IMR-90 (cell line): Measurements from ENCODE around the gene BMPER. TPM values are rescaled to one million over a fixed set of nuclear protein-coding genes. Genes with fewer than 3 reads are reported as not detected.

Experiments
- ATAC-seq: fragments of 200-7000 bp; cut with Tn5 transposase; 2 replicates; pipeline ENCODE4 v1.9.1; 2020; ENCODE audit warnings: low read depth, mild to moderate bottlenecking, moderate library complexity
- BruUV-seq: library from RNA; stranded (reverse); fragments of 400-500 nt; replicated peaks from 2 replicates; lab custom pipeline; 2021; lab: Mats Ljungman, UMichigan
- CTCF ChIA-PET: fragments of 300-600 bp; formaldehyde crosslinking; extraction: SDS; loops from one replicate; lab custom pipeline; 2021; ENCODE audit warnings: antibody characterized with exemption; lab: Yijun Ruan, JAX
- POLR2A ChIA-PET: fragments of 300-600 bp; sonication (Branson Sonifier 250); formaldehyde crosslinking; loops from one replicate; lab custom pipeline; 2022; ENCODE audit warnings: antibody characterized with exemption; ENCODE audit not compliant: unreplicated experiment; lab: Charles Lee
- DNase-seq: peaks from one replicate; pipeline ENCODE4 v3.0.0; 2013
- H2AFZ ChIP-seq: replicated peaks from 2 replicates; pipeline ENCODE3; 2013; ENCODE audit warnings: low read length, mild to moderate bottlenecking; ENCODE audit not compliant: poor library complexity
- H2AK5ac ChIP-seq: 2 replicates; pipeline ENCODE4 v1.6.1; 2013; ENCODE audit warnings: low read depth, low read length, inconsistent platforms
- H2AK9ac ChIP-seq: replicated peaks from 2 replicates; pipeline ENCODE3; 2013; ENCODE audit warnings: mild to moderate bottlenecking, low read depth, low read length, moderate library complexity; ENCODE audit not compliant: poor library complexity
- H2BK120ac ChIP-seq: 2 replicates; pipeline ENCODE4 v1.6.1; 2013; ENCODE audit warnings: low read depth, low read length, inconsistent platforms
- H2BK15ac ChIP-seq: 3 replicates; pipeline ENCODE4 v1.6.1; 2013; ENCODE audit warnings: low read depth, low read length, inconsistent platforms
- H2BK20ac ChIP-seq: 2 replicates; pipeline ENCODE4 v1.6.1; 2013; ENCODE audit warnings: low read depth, mild to moderate bottlenecking, inconsistent platforms, low read length, moderate library complexity
- H2BK5ac ChIP-seq: 2 replicates; pipeline ENCODE4 v1.6.1; 2013; ENCODE audit warnings: mild to moderate bottlenecking, low read depth, low read length, inconsistent platforms; ENCODE audit not compliant: poor library complexity, severe bottlenecking
- H3K14ac ChIP-seq: replicated peaks from 2 replicates; pipeline ENCODE4 v1.6.1; 2013; ENCODE audit warnings: low read depth, low read length, inconsistent platforms
- H3K18ac ChIP-seq: 2 replicates; pipeline ENCODE4 v1.6.1; 2013; ENCODE audit warnings: low read depth, low read length, control low read depth
- H3K23ac ChIP-seq: 2 replicates; pipeline ENCODE4 v1.6.1; 2013; ENCODE audit warnings: low read depth, low read length, inconsistent platforms
- H3K27ac ChIP-seq: 2 replicates; pipeline ENCODE4 v1.5.1; 2013; ENCODE audit warnings: mild to moderate bottlenecking, control low read depth, low read length; ENCODE audit not compliant: insufficient read depth
- H3K27me3 ChIP-seq: 2 replicates; pipeline ENCODE4 v1.6.1; 2013; ENCODE audit warnings: low read length; ENCODE audit not compliant: control insufficient read depth, insufficient read depth
- H3K36me3 ChIP-seq: 2 replicates; pipeline ENCODE4 v1.6.1; 2013; ENCODE audit warnings: low read length, mixed read lengths; ENCODE audit not compliant: control insufficient read depth, insufficient read depth
- H3K4ac ChIP-seq: 2 replicates; pipeline ENCODE4 v1.6.1; 2013; ENCODE audit warnings: low read depth, low read length, inconsistent platforms
- H3K4me1 ChIP-seq: 2 replicates; pipeline ENCODE4 v1.6.1; 2013; ENCODE audit warnings: low read length, mixed read lengths; ENCODE audit not compliant: control insufficient read depth, insufficient read depth
- H3K4me2 ChIP-seq: 2 replicates; pipeline ENCODE4 v1.6.1; 2013; ENCODE audit warnings: low read depth, mild to moderate bottlenecking, control low read depth, low read length, moderate library complexity
- H3K4me3 ChIP-seq: 2 replicates; pipeline ENCODE4 v1.5.1; 2013; ENCODE audit warnings: low read depth, mild to moderate bottlenecking, control low read depth, low read length, moderate library complexity; ENCODE audit not compliant: insufficient read depth
- H3K56ac ChIP-seq: 2 replicates; pipeline ENCODE4 v1.6.1; 2013; ENCODE audit warnings: low read length, inconsistent platforms; ENCODE audit not compliant: insufficient read depth; ENCODE audit errors: extremely low read depth
- H3K79me1 ChIP-seq, 2 experiments: 2 replicates each; pipeline ENCODE4 v1.6.1; 2013; ENCODE audit warnings: low read length in 2 of 2, inconsistent platforms in 1 of 2, low read depth in 1 of 2
- H3K9ac ChIP-seq: 2 replicates; pipeline ENCODE4 v1.6.1; 2013; ENCODE audit warnings: low read depth, low read length, control low read depth
- H3K9me1 ChIP-seq: 2 replicates; pipeline ENCODE4 v1.6.1; 2013; ENCODE audit warnings: low read length, inconsistent platforms; ENCODE audit not compliant: insufficient read depth
- H3K9me3 ChIP-seq: 2 replicates; pipeline ENCODE4 v1.6.1; 2013; ENCODE audit warnings: low read length; ENCODE audit not compliant: control insufficient read depth, insufficient read depth
- H4K20me1 ChIP-seq: 2 replicates; pipeline ENCODE4 v1.6.1; 2013; ENCODE audit warnings: low read length, inconsistent platforms; ENCODE audit not compliant: insufficient read depth
- H4K5ac ChIP-seq: 2 replicates; pipeline ENCODE4 v1.6.1; 2013; ENCODE audit warnings: mild to moderate bottlenecking, low read depth, low read length, control low read depth
- H4K8ac ChIP-seq, 2 experiments: 2 replicates each; pipeline ENCODE4 v1.6.1; 2013; ENCODE audit warnings: low read depth in 2 of 2, low read length in 2 of 2, control low read depth in 1 of 2, inconsistent platforms in 1 of 2
- H4K91ac ChIP-seq: 2 replicates; pipeline ENCODE4 v1.6.1; 2013; ENCODE audit warnings: low read depth, low read length, inconsistent platforms; ENCODE audit not compliant: insufficient read depth
- BHLHE40 ChIP-seq: fragments of 150-350 bp; IDR thresholded peaks from 2 replicates; pipeline ENCODE4 v1.6.1; 2016; ENCODE audit warnings: mild to moderate bottlenecking, low read depth, low read length
- CEBPB ChIP-seq: IDR thresholded peaks from 2 replicates; pipeline ENCODE4 v1.6.1; 2012; ENCODE audit warnings: low read depth, low read length, improper control_type of control experiment
- CHD1 ChIP-seq: IDR thresholded peaks from 2 replicates; pipeline ENCODE4 v1.6.1; 2012; ENCODE audit warnings: low read depth, low read length, improper control_type of control experiment
- FOS ChIP-seq: fragments of 150-350 bp; IDR thresholded peaks from 2 replicates; pipeline ENCODE4 v1.6.1; 2016; ENCODE audit warnings: low read depth, low read length
- MAFK ChIP-seq: IDR thresholded peaks from 2 replicates; pipeline ENCODE4 v1.6.1; 2012; ENCODE audit warnings: low read depth, low read length, improper control_type of control experiment
- MAZ ChIP-seq: IDR thresholded peaks from 2 replicates; pipeline ENCODE4 v1.6.1; 2012; ENCODE audit warnings: low read depth, mild to moderate bottlenecking, low read length, improper control_type of control experiment, moderate library complexity, borderline replicate concordance
- MXI1 ChIP-seq: IDR thresholded peaks from 2 replicates; pipeline ENCODE4 v1.6.1; 2012; ENCODE audit warnings: low read depth, mild to moderate bottlenecking, low read length, moderate library complexity, borderline replicate concordance
- NFE2L2 ChIP-seq: fragments of 150-350 bp; IDR thresholded peaks from 2 replicates; pipeline ENCODE4 v1.6.1; 2016; ENCODE audit warnings: low read depth, mild to moderate bottlenecking, low read length
- POLR2A ChIP-seq: IDR thresholded peaks from 2 replicates; pipeline ENCODE4 v1.6.1; 2012; ENCODE audit warnings: mild to moderate bottlenecking, low read depth, low read length
- RAD21 ChIP-seq: IDR thresholded peaks from 2 replicates; pipeline ENCODE4 v1.6.1; 2012; ENCODE audit warnings: low read length, improper control_type of control experiment
- RCOR1 ChIP-seq: IDR thresholded peaks from 2 replicates; pipeline ENCODE4 v1.6.1; 2012; ENCODE audit warnings: mild to moderate bottlenecking, low read length, improper control_type of control experiment; ENCODE audit not compliant: insufficient replicate concordance
- RFX5 ChIP-seq: IDR thresholded peaks from 2 replicates; pipeline ENCODE4 v1.8.0; 2012; ENCODE audit warnings: low read depth, mild to moderate bottlenecking, low read length, moderate library complexity
- SMC3 ChIP-seq: fragments of 150-350 bp; IDR thresholded peaks from 2 replicates; pipeline ENCODE4 v1.6.1; 2016; ENCODE audit warnings: low read depth, mild to moderate bottlenecking, antibody characterized with exemption, low read length, moderate library complexity
- WGBS, 2 experiments: methylation state at CpG; one replicate each; pipeline versions ENCODE4 v1.1.5 to v1.1.7; 2013; ENCODE audit warnings: missing lambda C conversion rate in 2 of 2; ENCODE audit not compliant: insufficient read length in 1 of 2; ENCODE audit errors: extremely low coverage in 2 of 2; 5-methylcytosine and 5-hydroxymethylcytosine counted together
- dilution Hi-C: fragments of 300-500 bp; cut with HindIII; formaldehyde crosslinking; loops from one replicate; pipeline ENCODE4 v1.14.3; 2018; ENCODE audit warnings: low sequenced_read_pairs; ENCODE audit not compliant: unreplicated experiment
- in situ Hi-C: fragments of 300-500 bp; cut with MboI; formaldehyde crosslinking; loops from 3 replicates; pipeline ENCODE4 v1.14.3; 2019; ENCODE audit warnings: low sequenced_read_pairs, inconsistent platforms, mixed read lengths
- intact Hi-C: fragments of 100-400 bp; cut with micrococcal nuclease; formaldehyde crosslinking; loops from 2 replicates; pipeline ENCODE4 v1.10.0; 2022
- polyA plus RNA-seq, 3 experiments: library from polyadenylated mRNA; depleted of rRNA; stranded (reverse); fragments of >200 nt; gene quantifications; 2 replicates each; pipeline ENCODE4 v1.2.3, GENCODE V29; 2012; ENCODE audit warnings: low replicate concordance in 1 of 3
- total RNA-seq: library from RNA; depleted of rRNA; stranded (reverse); fragments of >200 nt; gene quantifications from 2 replicates; pipeline ENCODE4 v1.2.3, GENCODE V29; 2012
- TF ChIP-seq, protein P1 (sequence below): conservative IDR thresholded peaks from 2 replicates; pipeline ENCODE4 v1.5.1; 2012; ENCODE audit warnings: mild to moderate bottlenecking, low read depth, low read length, improper control_type of control experiment
- TF ChIP-seq, protein P2 (sequence below): fragments of 150-350 bp; IDR thresholded peaks from 2 replicates; pipeline ENCODE4 v1.6.1; 2016; ENCODE audit warnings: low read depth, mild to moderate bottlenecking, low read length, moderate library complexity, borderline replicate concordance
- TF ChIP-seq, protein P3 (sequence below): fragments of 150-350 bp; IDR thresholded peaks from 2 replicates; pipeline ENCODE4 v1.6.1; 2017; ENCODE audit warnings: mild to moderate bottlenecking, antibody characterized with exemption, low read length, low read depth

The BMPER gene
- total and polyA plus RNA-seq, 2 of the 4 experiments (the other 2 are of a cell fraction) = 6.2 to 7.9 TPM

DNA sequence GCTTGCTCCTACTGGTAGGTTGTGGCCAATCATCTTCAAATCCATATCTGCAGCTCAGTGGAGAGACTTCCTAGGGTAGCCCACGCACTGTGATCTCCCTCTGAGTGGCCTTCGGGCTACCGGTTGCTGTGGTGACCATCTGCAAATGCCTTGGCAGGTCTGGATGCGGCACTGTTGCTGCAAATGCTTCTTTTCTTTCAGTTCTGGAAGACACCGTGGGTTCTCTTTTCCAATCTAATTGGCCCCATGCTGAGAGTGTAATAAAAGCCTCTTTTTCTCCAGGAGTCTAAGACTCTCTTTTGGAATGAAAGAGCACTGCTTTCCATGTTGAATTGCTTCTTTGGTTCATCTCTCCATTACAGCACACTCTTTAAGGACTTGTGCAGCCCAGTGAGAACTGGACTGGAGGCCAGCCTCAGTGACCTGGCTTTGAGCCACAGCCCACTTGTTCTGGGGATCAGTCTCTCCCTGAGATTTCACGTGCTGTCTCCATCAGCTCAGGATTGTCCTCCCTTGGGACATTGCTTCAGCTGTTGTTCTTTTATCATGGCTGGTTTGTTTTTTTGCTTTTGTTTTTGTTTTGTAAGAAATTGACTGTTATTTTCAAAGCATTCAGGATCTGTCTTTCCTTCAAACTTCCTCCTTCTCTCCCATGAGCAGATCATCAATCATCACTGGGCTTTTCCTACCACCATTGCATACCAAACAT lies 286.6 kb downstream of the BMPER start:
- no peak overlapping the region for H4K91ac ChIP-seq
- H2BK15ac ChIP-seq = no peak overlapping the region
- H3K9me1 ChIP-seq = no peaks in the 10 kb centered on the region; the same call in 1 of the 2 replicates
- H3K9me3 ChIP-seq = no peaks in the 10 kb centered on the region
- H2BK120ac ChIP-seq = no peak overlapping the region
- WGBS, 2 experiments = 81% methylated on average over 5 of the region's 6 CpGs; no CpG with 5 or more reads in 1 of the 2 experiments
- no peak overlapping the region for H2AK9ac ChIP-seq
- H3K23ac ChIP-seq = no peak overlapping the region
- H3K4ac ChIP-seq = no peak overlapping the region
- no peak overlapping the region for H3K27ac ChIP-seq
- BruUV-seq = no TSS peak
- H3K14ac ChIP-seq = no peak overlapping the region
- no peak overlapping the region for H2BK5ac ChIP-seq
- dilution Hi-C loops (no loop called here), in situ Hi-C loops (no loop called here), intact Hi-C loops (no loop called here)
- H3K18ac ChIP-seq = no peak overlapping the region
- no peaks in the 10 kb centered on the region; the same call in 1 of the 2 replicates for H3K27me3 ChIP-seq
- no peaks in the 10 kb centered on the region for H3K36me3 ChIP-seq
- H3K9ac ChIP-seq = no peak overlapping the region
- H4K8ac ChIP-seq = no peak overlapping the region
- no peak overlapping the region for H3K56ac ChIP-seq
- no peaks in the 10 kb centered on the region for H4K20me1 ChIP-seq
- TF ChIP-seq RAD21 (no peak), MXI1 (no peak), RFX5 (no peak), BHLHE40 (no peak), FOS (no peak), SMC3 (no peak), POLR2A (no peak), RCOR1 (no peak), CEBPB (no peak), MAFK (no peak), MAZ (no peak), CHD1 (no peak), NFE2L2 (no peak)
- TF ChIP-seq, protein P1, sequence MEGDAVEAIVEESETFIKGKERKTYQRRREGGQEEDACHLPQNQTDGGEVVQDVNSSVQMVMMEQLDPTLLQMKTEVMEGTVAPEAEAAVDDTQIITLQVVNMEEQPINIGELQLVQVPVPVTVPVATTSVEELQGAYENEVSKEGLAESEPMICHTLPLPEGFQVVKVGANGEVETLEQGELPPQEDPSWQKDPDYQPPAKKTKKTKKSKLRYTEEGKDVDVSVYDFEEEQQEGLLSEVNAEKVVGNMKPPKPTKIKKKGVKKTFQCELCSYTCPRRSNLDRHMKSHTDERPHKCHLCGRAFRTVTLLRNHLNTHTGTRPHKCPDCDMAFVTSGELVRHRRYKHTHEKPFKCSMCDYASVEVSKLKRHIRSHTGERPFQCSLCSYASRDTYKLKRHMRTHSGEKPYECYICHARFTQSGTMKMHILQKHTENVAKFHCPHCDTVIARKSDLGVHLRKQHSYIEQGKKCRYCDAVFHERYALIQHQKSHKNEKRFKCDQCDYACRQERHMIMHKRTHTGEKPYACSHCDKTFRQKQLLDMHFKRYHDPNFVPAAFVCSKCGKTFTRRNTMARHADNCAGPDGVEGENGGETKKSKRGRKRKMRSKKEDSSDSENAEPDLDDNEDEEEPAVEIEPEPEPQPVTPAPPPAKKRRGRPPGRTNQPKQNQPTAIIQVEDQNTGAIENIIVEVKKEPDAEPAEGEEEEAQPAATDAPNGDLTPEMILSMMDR = no peak
- TF ChIP-seq, protein P2, sequence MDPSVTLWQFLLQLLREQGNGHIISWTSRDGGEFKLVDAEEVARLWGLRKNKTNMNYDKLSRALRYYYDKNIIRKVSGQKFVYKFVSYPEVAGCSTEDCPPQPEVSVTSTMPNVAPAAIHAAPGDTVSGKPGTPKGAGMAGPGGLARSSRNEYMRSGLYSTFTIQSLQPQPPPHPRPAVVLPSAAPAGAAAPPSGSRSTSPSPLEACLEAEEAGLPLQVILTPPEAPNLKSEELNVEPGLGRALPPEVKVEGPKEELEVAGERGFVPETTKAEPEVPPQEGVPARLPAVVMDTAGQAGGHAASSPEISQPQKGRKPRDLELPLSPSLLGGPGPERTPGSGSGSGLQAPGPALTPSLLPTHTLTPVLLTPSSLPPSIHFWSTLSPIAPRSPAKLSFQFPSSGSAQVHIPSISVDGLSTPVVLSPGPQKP = no peak
- TF ChIP-seq, protein P3, sequence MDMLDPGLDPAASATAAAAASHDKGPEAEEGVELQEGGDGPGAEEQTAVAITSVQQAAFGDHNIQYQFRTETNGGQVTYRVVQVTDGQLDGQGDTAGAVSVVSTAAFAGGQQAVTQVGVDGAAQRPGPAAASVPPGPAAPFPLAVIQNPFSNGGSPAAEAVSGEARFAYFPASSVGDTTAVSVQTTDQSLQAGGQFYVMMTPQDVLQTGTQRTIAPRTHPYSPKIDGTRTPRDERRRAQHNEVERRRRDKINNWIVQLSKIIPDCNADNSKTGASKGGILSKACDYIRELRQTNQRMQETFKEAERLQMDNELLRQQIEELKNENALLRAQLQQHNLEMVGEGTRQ = no peak
- no peak overlapping the region for H4K5ac ChIP-seq
- ChIA-PET POLR2A (no interaction called here), CTCF (no interaction called here)
- no peak overlapping the region for H2AFZ ChIP-seq
- DNase-seq = no peak
- ATAC-seq = no peak
- H3K4me3 ChIP-seq = no peak overlapping the region
- no peak overlapping the region for H2AK5ac ChIP-seq
- H3K4me2 ChIP-seq = no peak overlapping the region
- 0 out of 2 replicates have a peak, but pooled peaks cover 2% of the 10 kb centered on the region for H3K4me1 ChIP-seq
- no peak overlapping the region for H2BK20ac ChIP-seq
- H3K79me1 ChIP-seq = no peaks in the 10 kb centered on the region
